ENCODE measurements around the gene TGFB2. TPM values are rescaled to one million over a fixed set of nuclear protein-coding genes. Genes with fewer than 3 reads are reported as not detected.

TGFB2 gene
- total RNA-seq, 1 experiment from 2014 or later: 1.2 TPM

GRCh38 chr1:218468711-218469110 lies 123.6 kb downstream of the TGFB2 start:
- Histone ChIP-seq H3K27ac (ENCODE audit: low read depth, low read length, poor library complexity, severe bottlenecking) (no peak overlapping the region), H3K4me3 (ENCODE audit: low read depth, low read length, poor library complexity, severe bottlenecking) (no peak overlapping the region), H3K36me3 (ENCODE audit: insufficient read depth, low read length, poor library complexity, severe bottlenecking) (no peaks in the 10 kb centered on the region), H3K4me1 (ENCODE audit: insufficient read depth, low read length, poor library complexity, severe bottlenecking) (peaks cover 22% of the 10 kb centered on the region), H3K9me3 (ENCODE audit: low read depth, low read length, poor library complexity, severe bottlenecking) (no peaks in the 10 kb centered on the region), H3K27me3 (replicated peaks; ENCODE audit: insufficient read depth, low read depth, low read length, poor library complexity) (no peaks in the 10 kb centered on the region)
- CTCF ChIA-PET: no interaction called here
- TF ChIP-seq CTCF (conservative IDR thresholded peaks at IDR 0.05; ENCODE audit: low read depth, low read length) (no peak), EZH2 (IDR thresholded peaks at IDR 0.05; ENCODE audit: borderline replicate concordance, low read depth, low read length, poor library complexity, severe bottlenecking) (no peak)
- intact Hi-C loops (cut with micrococcal nuclease; ENCODE audit: unreplicated experiment): no loop called here
- POLR2A ChIA-PET (ENCODE audit: low non-redundant PET): no interaction called here
- DNase-seq (ENCODE audit: low spot score): no peak
- no TSS peak for BruUV-seq (replicated peaks)

GRCh38 chr1:218472885-218473284 lies 127.7 kb downstream of the TGFB2 start:
- CTCF ChIA-PET: no interaction called here
- no peak for DNase-seq (ENCODE audit: low spot score)
- Histone ChIP-seq H3K27me3 (replicated peaks; ENCODE audit: insufficient read depth, low read depth, low read length, poor library complexity) (no peaks in the 10 kb centered on the region), H3K27ac (ENCODE audit: low read depth, low read length, poor library complexity, severe bottlenecking) (no peak overlapping the region), H3K4me3 (ENCODE audit: low read depth, low read length, poor library complexity, severe bottlenecking) (no peak overlapping the region), H3K4me1 (ENCODE audit: insufficient read depth, low read length, poor library complexity, severe bottlenecking) (peaks cover 25% of the 10 kb centered on the region), H3K9me3 (ENCODE audit: low read depth, low read length, poor library complexity, severe bottlenecking) (no peaks in the 10 kb centered on the region), H3K36me3 (ENCODE audit: insufficient read depth, low read length, poor library complexity, severe bottlenecking) (no peaks in the 10 kb centered on the region)
- BruUV-seq (replicated peaks): no TSS peak
- no peak for TF ChIP-seq CTCF (conservative IDR thresholded peaks at IDR 0.05; ENCODE audit: low read depth, low read length)
- no peak for TF ChIP-seq EZH2 (IDR thresholded peaks at IDR 0.05; ENCODE audit: borderline replicate concordance, low read depth, low read length, poor library complexity, severe bottlenecking)
- intact Hi-C loops (cut with micrococcal nuclease; ENCODE audit: unreplicated experiment): no loop called here
- POLR2A ChIA-PET (ENCODE audit: low non-redundant PET): no interaction called here

GRCh38 chr1:218473522-218473921 lies 128.4 kb downstream of the TGFB2 start:
- Histone ChIP-seq H3K36me3 (ENCODE audit: insufficient read depth, low read length, poor library complexity, severe bottlenecking) (no peaks in the 10 kb centered on the region), H3K4me1 (ENCODE audit: insufficient read depth, low read length, poor library complexity, severe bottlenecking) (peaks cover 21% of the 10 kb centered on the region), H3K27ac (ENCODE audit: low read depth, low read length, poor library complexity, severe bottlenecking) (no peak overlapping the region), H3K4me3 (ENCODE audit: low read depth, low read length, poor library complexity, severe bottlenecking) (no peak overlapping the region), H3K27me3 (replicated peaks; ENCODE audit: insufficient read depth, low read depth, low read length, poor library complexity) (no peaks in the 10 kb centered on the region), H3K9me3 (ENCODE audit: low read depth, low read length, poor library complexity, severe bottlenecking) (no peaks in the 10 kb centered on the region)
- BruUV-seq (replicated peaks): no TSS peak
- TF ChIP-seq CTCF (conservative IDR thresholded peaks at IDR 0.05; ENCODE audit: low read depth, low read length) (no peak), EZH2 (IDR thresholded peaks at IDR 0.05; ENCODE audit: borderline replicate concordance, low read depth, low read length, poor library complexity, severe bottlenecking) (no peak)
- POLR2A ChIA-PET (ENCODE audit: low non-redundant PET): no interaction called here
- intact Hi-C loops (cut with micrococcal nuclease; ENCODE audit: unreplicated experiment): no loop called here
- CTCF ChIA-PET: no interaction called here
- DNase-seq (ENCODE audit: low spot score): peak; percentile 56

Data from A673 (cell line).